GM23248 (cell line): ENCODE measurements around the gene LILRB1.

Source experiments
- EZH2 ChIP-seq: fragments of 200-600 bp; sonication (generic); IDR thresholded peaks from 2 replicates; pipeline ENCODE4 v1.6.1; 2018; ENCODE audit warnings: antibody characterized with exemption, mild to moderate bottlenecking; ENCODE audit not compliant: insufficient read depth, poor library complexity, severe bottlenecking
- EZH2phosphoT487 ChIP-seq: fragments of 200-600 bp; sonication (generic); IDR thresholded peaks from 2 replicates; pipeline ENCODE4 v1.6.1; 2018; ENCODE audit warnings: antibody characterized with exemption, moderate library complexity, mild to moderate bottlenecking, low read depth; ENCODE audit not compliant: insufficient read depth

GRCh38 chr19:54650108-54650655, 19.9 kb downstream of the LILRB1 start:
- TF ChIP-seq EZH2phosphoT487 (no peak), EZH2 (no peak)
